ENCODE data around the gene ACSL3.
"Not testable (repeated sequence)": the region's sequence is repeated elsewhere in the genome, so short reads cannot be mapped to it uniquely, and the experiment has no call there.

Gene ACSL3

GRCh38 chr2:222976521-222977061 is 115.8 kb downstream of the ACSL3 start:
- no peak for DNase-seq (ENCODE audit: low spot score)

GRCh38 chr2:222977121-222977520 is 116.3 kb downstream of the ACSL3 start:
- no peak for DNase-seq (ENCODE audit: low spot score)

- no peak for DNase-seq (ENCODE audit: low spot score)
These were observed 118.0 kb downstream of the ACSL3 start for GRCh38 chr2:222978850-222979249.

- no peak for DNase-seq (ENCODE audit: low spot score)
These were observed 118.6 kb downstream of the ACSL3 start for GRCh38 chr2:222979484-222979883.

- peak; percentile 81 for DNase-seq (ENCODE audit: low spot score)
These were observed 121.4 kb downstream of the ACSL3 start for GRCh38 chr2:222982010-222982908.

GRCh38 chr2:222982909-222983265 is 122.1 kb downstream of the ACSL3 start:
- DNase-seq (ENCODE audit: low spot score), result no peak

- DNase-seq (ENCODE audit: low spot score), result no peak
These were observed 124.1 kb downstream of the ACSL3 start for GRCh38 chr2:222984908-222985307.

- DNase-seq (ENCODE audit: low spot score), result no peak
These were observed 128.6 kb downstream of the ACSL3 start for GRCh38 chr2:222989431-222989830.

- DNase-seq (ENCODE audit: low spot score), result not testable (repeated sequence)
These were observed 129.4 kb downstream of the ACSL3 start for GRCh38 chr2:222990206-222990605.

GRCh38 chr2:222992137-222992536 is 131.3 kb downstream of the ACSL3 start:
- no peak for DNase-seq (ENCODE audit: low spot score)
